ENCODE measurements around the gene LAMP1. TPM values are rescaled to one million over a fixed set of nuclear protein-coding genes. Genes with fewer than 3 reads are reported as not detected.
"Not testable (repeated sequence)": the region's sequence is repeated elsewhere in the genome, so short reads cannot be mapped to it uniquely, and the experiment has no call there.

Gene LAMP1
- total RNA-seq (2014; rRNA removed; shearing (Covaris generic)), result 98.3 and 217 TPM in 2 replicates

GRCh38 chr13:113296823-113297369 lies at the start of gene LAMP1:
LAMP1 (plus strand) TSS chr13:113297239; CDS start chr13:113297435, 196 bp downstream.
- no peaks in the 10 kb centered on the region; the same call in 1 of the 2 replicates for H3K27me3 ChIP-seq (replicated peaks)
- peak within 1 kb of the TSS; percentile 88 for H3K4me3 ChIP-seq
- peaks cover 9% of the 10 kb centered on the region for H3K36me3 ChIP-seq
- peak; percentile 95 for DNase-seq (ENCODE audit: low read depth in 1 of 2, low spot score in 2 of 2)
- peak within 1 kb of the TSS; percentile 57 for H3K27ac ChIP-seq
- H3K4me1 ChIP-seq (replicated peaks), result no peaks in the 10 kb centered on the region
- H3K9me3 ChIP-seq (replicated peaks), result no peaks in the 10 kb centered on the region

- no peak overlapping the region for H3K4me3 ChIP-seq
- H3K4me1 ChIP-seq (replicated peaks), result no peaks in the 10 kb centered on the region
- DNase-seq (ENCODE audit: low read depth in 1 of 2, low spot score in 2 of 2), result peak in 1 of 2 experiments; percentile 27
- no peaks in the 10 kb centered on the region for H3K9me3 ChIP-seq (replicated peaks)
- H3K27ac ChIP-seq, result no peak overlapping the region
- peaks cover 72% of the 10 kb centered on the region for H3K36me3 ChIP-seq
- H3K27me3 ChIP-seq (replicated peaks), result no peaks in the 10 kb centered on the region
Observed at GRCh38 chr13:113252516-113253095, 44.4 kb upstream of the LAMP1 start.

- H3K36me3 ChIP-seq, result peaks cover 71% of the 10 kb centered on the region
- H3K4me1 ChIP-seq (replicated peaks); H3K9me3 ChIP-seq (replicated peaks); H3K4me3 ChIP-seq; H3K27ac ChIP-seq; H3K27me3 ChIP-seq (replicated peaks): not testable (repeated sequence)
- peak in 1 of 2 experiments; percentile 8 for DNase-seq (ENCODE audit: low read depth in 1 of 2, low spot score in 2 of 2)
Observed at GRCh38 chr13:113257908-113258307, 39.1 kb upstream of the LAMP1 start.

GRCh38 chr13:113258321-113259054 lies 38.6 kb upstream of the LAMP1 start:
- no peaks in the 10 kb centered on the region for H3K4me1 ChIP-seq (replicated peaks)
- H3K36me3 ChIP-seq, result peaks cover 71% of the 10 kb centered on the region
- H3K4me3 ChIP-seq, result no peak overlapping the region
- no peak overlapping the region for H3K27ac ChIP-seq
- no peaks in the 10 kb centered on the region for H3K27me3 ChIP-seq (replicated peaks)
- DNase-seq (ENCODE audit: low read depth in 1 of 2, low spot score in 2 of 2), result peak in 1 of 2 experiments; percentile 5
- no peaks in the 10 kb centered on the region for H3K9me3 ChIP-seq (replicated peaks)

GRCh38 chr13:113260996-113261395 lies 36.0 kb upstream of the LAMP1 start:
- H3K4me1 ChIP-seq (replicated peaks), result no peaks in the 10 kb centered on the region
- no peak overlapping the region for H3K27ac ChIP-seq
- H3K36me3 ChIP-seq, result peaks cover 66% of the 10 kb centered on the region
- no peak for DNase-seq (ENCODE audit: low read depth in 1 of 2, low spot score in 2 of 2)
- no peaks in the 10 kb centered on the region for H3K9me3 ChIP-seq (replicated peaks)
- H3K4me3 ChIP-seq, result no peak overlapping the region
- H3K27me3 ChIP-seq (replicated peaks), result no peaks in the 10 kb centered on the region

- DNase-seq (ENCODE audit: low read depth in 1 of 2, low spot score in 2 of 2); H3K9me3 ChIP-seq (replicated peaks); H3K27ac ChIP-seq; H3K4me3 ChIP-seq; H3K27me3 ChIP-seq (replicated peaks); H3K4me1 ChIP-seq (replicated peaks): not testable (repeated sequence)
- peaks cover 54% of the 10 kb centered on the region for H3K36me3 ChIP-seq
Observed at GRCh38 chr13:113263016-113263415, 34.0 kb upstream of the LAMP1 start.

GRCh38 chr13:113267642-113268405 lies 29.2 kb upstream of the LAMP1 start:
- no peaks in the 10 kb centered on the region for H3K4me1 ChIP-seq (replicated peaks)
- H3K27ac ChIP-seq, result no peak overlapping the region
- H3K27me3 ChIP-seq (replicated peaks), result no peaks in the 10 kb centered on the region
- peaks cover 15% of the 10 kb centered on the region for H3K36me3 ChIP-seq
- no peaks in the 10 kb centered on the region for H3K9me3 ChIP-seq (replicated peaks)
- DNase-seq (ENCODE audit: low read depth in 1 of 2, low spot score in 2 of 2), result no peak
- H3K4me3 ChIP-seq, result no peak overlapping the region

- Histone ChIP-seq H3K27ac (no peak overlapping the region), H3K9me3 (replicated peaks) (no peaks in the 10 kb centered on the region), H3K4me1 (replicated peaks) (peaks cover 24% of the 10 kb centered on the region), H3K36me3 (no peaks in the 10 kb centered on the region), H3K4me3 (no peak overlapping the region), H3K27me3 (replicated peaks) (no peaks in the 10 kb centered on the region)
- DNase-seq (ENCODE audit: low read depth in 1 of 2, low spot score in 2 of 2), result no peak
Observed at GRCh38 chr13:113272031-113272430, 25.0 kb upstream of the LAMP1 start.

GRCh38 chr13:113272701-113273181 lies 24.3 kb upstream of the LAMP1 start:
- Histone ChIP-seq H3K9me3 (replicated peaks) (no peaks in the 10 kb centered on the region), H3K4me3 (no peak overlapping the region), H3K27ac (no peak overlapping the region), H3K36me3 (no peaks in the 10 kb centered on the region), H3K4me1 (replicated peaks) (peaks cover 24% of the 10 kb centered on the region), H3K27me3 (replicated peaks) (no peaks in the 10 kb centered on the region)
- DNase-seq (ENCODE audit: low read depth in 1 of 2, low spot score in 2 of 2), result no peak

- H3K36me3 ChIP-seq, result no peaks in the 10 kb centered on the region
- no peak overlapping the region for H3K27ac ChIP-seq
- H3K4me3 ChIP-seq, result no peak overlapping the region
- no peaks in the 10 kb centered on the region for H3K9me3 ChIP-seq (replicated peaks)
- H3K27me3 ChIP-seq (replicated peaks), result no peaks in the 10 kb centered on the region
- H3K4me1 ChIP-seq (replicated peaks), result peaks cover 24% of the 10 kb centered on the region
- DNase-seq (ENCODE audit: low read depth in 1 of 2, low spot score in 2 of 2), result no peak
Observed at GRCh38 chr13:113273321-113273720, 23.7 kb upstream of the LAMP1 start.

- no peak overlapping the region for H3K27ac ChIP-seq
Observed at GRCh38 chr13:113273851-113274590, 23.0 kb upstream of the LAMP1 start.

GRCh38 chr13:113274721-113275120 lies 22.3 kb upstream of the LAMP1 start:
- DNase-seq (ENCODE audit: low read depth in 1 of 2, low spot score in 2 of 2), result no peak
- H3K4me1 ChIP-seq (replicated peaks), result peaks cover 24% of the 10 kb centered on the region
- H3K27ac ChIP-seq, result peak overlapping the region; percentile 28; the same call in 1 of the 2 replicates
- no peak overlapping the region for H3K4me3 ChIP-seq
- no peaks in the 10 kb centered on the region for H3K27me3 ChIP-seq (replicated peaks)
- no peaks in the 10 kb centered on the region for H3K36me3 ChIP-seq
- H3K9me3 ChIP-seq (replicated peaks), result no peaks in the 10 kb centered on the region

More at GRCh38 chr13:113273851-113274590, 23.0 kb upstream of the LAMP1 start:
- Histone ChIP-seq H3K36me3 (no peaks in the 10 kb centered on the region), H3K4me3 (no peak overlapping the region), H3K4me1 (replicated peaks) (peaks cover 24% of the 10 kb centered on the region), H3K9me3 (replicated peaks) (no peaks in the 10 kb centered on the region), H3K27me3 (replicated peaks) (no peaks in the 10 kb centered on the region)
- peak in 1 of 2 experiments; percentile 59 for DNase-seq (ENCODE audit: low read depth in 1 of 2, low spot score in 2 of 2)

GRCh38 chr13:113275387-113275786 lies 21.7 kb upstream of the LAMP1 start:
- no peaks in the 10 kb centered on the region for H3K9me3 ChIP-seq (replicated peaks)
- H3K27ac ChIP-seq, result peak overlapping the region; percentile 28; the same call in 1 of the 2 replicates
- H3K4me3 ChIP-seq, result no peak overlapping the region
- H3K27me3 ChIP-seq (replicated peaks), result no peaks in the 10 kb centered on the region
- H3K4me1 ChIP-seq (replicated peaks), result peaks cover 24% of the 10 kb centered on the region
- H3K36me3 ChIP-seq, result no peaks in the 10 kb centered on the region
- DNase-seq (ENCODE audit: low read depth in 1 of 2, low spot score in 2 of 2), result peak; percentile 47 to 52
